Mesenchymal stem cell (in vitro differentiated cells and primary cell): Measurements from ENCODE around the gene BMX.

Source experiments
- DNase-seq: peaks from one replicate; pipeline ENCODE4 v3.0.0-alpha.2; 2013
- H2AFZ ChIP-seq: one replicate; pipeline ENCODE4 v1.6.1; 2013; ENCODE audit warnings: low read depth, mild to moderate bottlenecking, control low read depth, inconsistent platforms, low read length, moderate library complexity
- H2AK5ac ChIP-seq: 2 replicates; pipeline ENCODE4 v1.6.1; 2013; ENCODE audit warnings: low read length, moderate library complexity, mild to moderate bottlenecking, inconsistent platforms; ENCODE audit not compliant: severe bottlenecking
- H2BK120ac ChIP-seq: one replicate; pipeline ENCODE4 v1.6.1; 2013; ENCODE audit warnings: low read depth, mild to moderate bottlenecking, inconsistent platforms, low read length, moderate library complexity
- H2BK12ac ChIP-seq, 2 experiments: one replicate each; pipeline ENCODE4 v1.6.1; 2013; ENCODE audit warnings: inconsistent platforms in 2 of 2, low read length in 2 of 2, mild to moderate bottlenecking in 2 of 2, moderate library complexity in 2 of 2, control low read depth in 1 of 2
- H2BK15ac ChIP-seq: one replicate; pipeline ENCODE4 v1.6.1; 2013; ENCODE audit warnings: mild to moderate bottlenecking, low read depth, inconsistent platforms; ENCODE audit not compliant: poor library complexity, severe bottlenecking
- H2BK5ac ChIP-seq: 2 replicates; pipeline ENCODE4 v1.6.1; 2013; ENCODE audit warnings: low read depth, mild to moderate bottlenecking, low read length, control low read depth, inconsistent platforms; ENCODE audit not compliant: poor library complexity, severe bottlenecking
- H3K14ac ChIP-seq, 2 experiments: one replicate each; pipeline ENCODE4 v1.6.1; 2013; ENCODE audit warnings: inconsistent platforms in 2 of 2, low read length in 2 of 2, control low read depth in 1 of 2, mild to moderate bottlenecking in 1 of 2, moderate library complexity in 1 of 2
- H3K18ac ChIP-seq, 2 experiments: one replicate each; pipeline ENCODE4 v1.6.1; 2013; ENCODE audit warnings: inconsistent platforms in 2 of 2, low read length in 2 of 2, control low read depth in 1 of 2, low read depth in 1 of 2, mild to moderate bottlenecking in 1 of 2
- H3K23ac ChIP-seq, 2 experiments: one replicate each; pipeline ENCODE4 v1.6.1; 2013; ENCODE audit warnings: inconsistent platforms in 2 of 2, low read length in 2 of 2, mild to moderate bottlenecking in 2 of 2, moderate library complexity in 2 of 2, control low read depth in 1 of 2
- H3K27ac ChIP-seq: 2 replicates; pipeline ENCODE4 v1.5.1; 2013; ENCODE audit warnings: mild to moderate bottlenecking, moderate library complexity, low read length, control low read depth, inconsistent platforms; ENCODE audit not compliant: poor library complexity, severe bottlenecking
- H3K27me3 ChIP-seq, 2 experiments: 2 replicates each; pipeline versions ENCODE4 v1.6.1 to v1.7.0; 2013; ENCODE audit warnings: low read length in 2 of 2, mild to moderate bottlenecking in 2 of 2, moderate library complexity in 2 of 2, control low read depth in 1 of 2, inconsistent platforms in 1 of 2; ENCODE audit not compliant: control insufficient read depth in 1 of 2, insufficient read depth in 1 of 2
- H3K36me3 ChIP-seq, 2 experiments: 2 replicates each; pipeline versions ENCODE4 v1.6.1 to v1.7.0; 2013; ENCODE audit warnings: low read length in 2 of 2, control low read depth in 1 of 2, inconsistent platforms in 1 of 2, low read depth in 1 of 2, mild to moderate bottlenecking in 1 of 2; ENCODE audit not compliant: insufficient read depth in 2 of 2, control insufficient read depth in 1 of 2
- H3K4ac ChIP-seq, 2 experiments: one replicate each; pipeline ENCODE4 v1.6.1; 2013; ENCODE audit warnings: inconsistent platforms in 2 of 2, low read length in 2 of 2, mild to moderate bottlenecking in 2 of 2, moderate library complexity in 2 of 2, control low read depth in 1 of 2, low read depth in 1 of 2
- H3K4me1 ChIP-seq: 2 replicates; pipeline ENCODE4 v1.6.1; 2013; ENCODE audit warnings: low read depth, low read length, control low read depth; ENCODE audit not compliant: control insufficient read depth, insufficient read depth
- H3K4me2 ChIP-seq: 2 replicates; pipeline ENCODE4 v1.6.1; 2013; ENCODE audit warnings: low read length, mild to moderate bottlenecking, inconsistent platforms; ENCODE audit not compliant: poor library complexity, severe bottlenecking
- H3K4me3 ChIP-seq, 2 experiments: 2 replicates each; pipeline versions ENCODE4 v1.5.1 to v1.7.0; 2013; ENCODE audit warnings: low read length in 2 of 2, mild to moderate bottlenecking in 2 of 2, control low read depth in 1 of 2, low read depth in 1 of 2; ENCODE audit not compliant: insufficient read depth in 1 of 2
- H3K79me1 ChIP-seq: replicated peaks from 2 replicates; pipeline ENCODE4 v1.6.1; 2013; ENCODE audit warnings: mild to moderate bottlenecking, control low read depth, low read length, inconsistent platforms; ENCODE audit not compliant: poor library complexity, severe bottlenecking
- H3K9ac ChIP-seq: 2 replicates; pipeline ENCODE4 v1.7.0; 2013; ENCODE audit warnings: mild to moderate bottlenecking, low read length, moderate library complexity
- H3K9me3 ChIP-seq: 2 replicates; pipeline ENCODE4 v1.7.0; 2013; ENCODE audit warnings: mild to moderate bottlenecking, low read length; ENCODE audit not compliant: control insufficient read depth
- H4K8ac ChIP-seq: one replicate; pipeline ENCODE4 v1.6.1; 2013; ENCODE audit warnings: inconsistent platforms, mild to moderate bottlenecking, low read length, moderate library complexity
- H4K91ac ChIP-seq: one replicate; pipeline ENCODE4 v1.6.1; 2013; ENCODE audit warnings: mild to moderate bottlenecking, low read length, inconsistent platforms
- WGBS: methylation state at CpG from one replicate; pipeline ENCODE4 v1.1.7; 2013; ENCODE audit warnings: mixed read lengths; 5-methylcytosine and 5-hydroxymethylcytosine counted together

Gene BMX

DNA sequence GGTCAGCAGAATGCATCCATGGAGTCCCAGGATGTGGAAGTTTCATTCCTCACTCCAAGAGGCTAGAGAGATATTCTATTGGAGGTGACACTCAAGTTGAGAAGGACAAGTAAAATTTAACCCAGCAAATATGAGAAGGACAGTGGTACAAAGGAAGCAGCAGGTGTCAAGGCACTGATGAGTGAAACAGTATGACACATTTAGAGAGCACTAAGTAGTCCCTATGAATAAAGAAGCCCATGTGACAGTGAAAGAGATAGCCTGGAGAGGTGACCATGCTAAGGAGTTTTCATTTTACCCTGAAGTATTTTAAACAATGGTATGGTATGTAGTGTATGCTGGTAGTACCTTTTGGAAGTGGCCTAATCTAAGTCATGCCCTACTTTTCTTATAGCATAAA is 9.2 kb downstream of the BMX start:
- Histone ChIP-seq H3K23ac (no peak overlapping the region), H3K9me3 (no peaks in the 10 kb centered on the region), H3K27ac (no peak overlapping the region), H2BK120ac (no peak overlapping the region), H2BK15ac (no peak overlapping the region), H3K4me1 (no peaks in the 10 kb centered on the region), H3K9ac (no peak overlapping the region), H3K4me3 (no peak overlapping the region), H3K18ac (no peak overlapping the region), H4K91ac (no peak overlapping the region), H3K14ac (no peak overlapping the region), H3K4ac (no peak overlapping the region), H3K79me1 (no peaks in the 10 kb centered on the region), H2BK12ac (no peak overlapping the region), H2AK5ac (no peak overlapping the region), H3K27me3 (peaks cover 0 to 33% of the 10 kb centered on the region in 2 experiments), H3K4me2 (no peak overlapping the region), H4K8ac (no peak overlapping the region), H3K36me3 (no peaks in the 10 kb centered on the region), H2BK5ac (no peak overlapping the region), H2AFZ (no peak overlapping the region)
- DNase-seq, result no peak

DNA sequence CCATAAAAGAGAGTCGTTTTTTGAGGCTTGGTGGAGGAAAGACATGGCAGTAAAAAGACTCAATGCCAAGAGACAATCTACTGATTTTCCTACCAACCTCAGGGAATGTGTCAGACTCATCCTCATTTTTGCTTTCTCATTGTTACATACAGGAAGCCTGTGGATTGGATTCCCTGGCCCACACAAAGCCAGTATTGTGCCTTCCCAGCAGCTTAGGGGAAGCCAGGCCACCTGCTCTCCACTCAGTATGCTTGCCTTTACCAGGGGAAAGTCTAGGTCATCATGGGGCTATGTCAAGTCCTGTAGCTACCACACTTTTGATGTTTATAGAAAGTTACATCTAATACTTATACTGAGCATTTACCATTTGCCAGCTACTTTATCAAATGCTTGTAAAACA is 11.0 kb downstream of the BMX start:
- Histone ChIP-seq H2BK120ac (no peak overlapping the region), H3K4ac (no peak overlapping the region), H3K27ac (no peak overlapping the region), H3K9ac (no peak overlapping the region), H3K79me1 (no peaks in the 10 kb centered on the region), H3K36me3 (no peaks in the 10 kb centered on the region), H3K23ac (no peak overlapping the region), H2AK5ac (no peak overlapping the region), H4K8ac (no peak overlapping the region), H3K14ac (no peak overlapping the region), H3K4me2 (no peak overlapping the region), H3K18ac (no peak overlapping the region), H3K9me3 (no peaks in the 10 kb centered on the region), H3K27me3 (peaks cover 0 to 31% of the 10 kb centered on the region in 2 experiments), H2AFZ (no peak overlapping the region), H3K4me1 (no peaks in the 10 kb centered on the region), H2BK12ac (no peak overlapping the region), H4K91ac (no peak overlapping the region), H3K4me3 (no peak overlapping the region), H2BK5ac (no peak overlapping the region), H2BK15ac (no peak overlapping the region)
- WGBS, result no CpG with 5 or more reads among the region's 1 CpG
- no peak for DNase-seq

- Histone ChIP-seq H3K27ac (no peak overlapping the region), H3K14ac (no peak overlapping the region), H3K4me2 (no peak overlapping the region), H2BK5ac (no peak overlapping the region), H2BK15ac (no peak overlapping the region), H3K4me1 (no peaks in the 10 kb centered on the region), H3K27me3 (peaks cover 0 to 24% of the 10 kb centered on the region in 2 experiments), H4K91ac (no peak overlapping the region), H3K4me3 (no peak overlapping the region), H3K23ac (no peak overlapping the region), H3K36me3 (no peaks in the 10 kb centered on the region), H3K18ac (no peak overlapping the region), H2BK120ac (no peak overlapping the region), H4K8ac (no peak overlapping the region), H3K9ac (no peak overlapping the region), H2AK5ac (no peak overlapping the region), H2AFZ (no peak overlapping the region), H2BK12ac (no peak overlapping the region), H3K4ac (no peak overlapping the region), H3K79me1 (no peaks in the 10 kb centered on the region), H3K9me3 (no peaks in the 10 kb centered on the region)
- 95% methylated on average over 2 of the region's 4 CpGs for WGBS
- no peak for DNase-seq
Measured at GRCh38 chrX:15512401-15512965, 11.9 kb downstream of the BMX start.

DNA sequence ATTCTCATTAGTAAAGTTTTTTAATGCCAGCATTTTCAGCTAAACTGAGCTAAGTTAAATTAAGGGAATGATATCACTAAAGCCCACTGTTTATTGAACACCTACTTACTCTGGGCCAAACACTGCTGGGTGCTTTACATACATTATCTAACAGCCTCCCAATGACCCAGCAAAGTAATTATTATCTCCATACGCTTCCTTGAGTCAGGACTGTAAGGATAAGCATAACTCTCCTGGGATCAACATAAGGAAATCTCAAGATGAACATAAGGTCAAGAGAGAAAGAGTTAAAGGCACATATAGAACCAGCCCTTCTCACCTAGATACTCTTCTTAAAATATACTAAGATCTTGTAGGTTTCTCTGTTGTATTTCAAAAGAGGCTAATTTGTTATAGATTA is 13.7 kb downstream of the BMX start:
- no peak overlapping the region for H2BK120ac ChIP-seq
- DNase-seq, result no peak
- no CpG with 5 or more reads among the region's 1 CpG for WGBS

More for the DNA sequence above, 13.7 kb downstream of the BMX start:
- Histone ChIP-seq H3K9ac (no peak overlapping the region), H3K4ac (no peak overlapping the region), H3K4me2 (no peak overlapping the region), H3K79me1 (no peaks in the 10 kb centered on the region), H3K4me3 (no peak overlapping the region), H2AFZ (no peak overlapping the region), H3K27me3 (peaks cover 0 to 27% of the 10 kb centered on the region in 2 experiments), H3K9me3 (no peaks in the 10 kb centered on the region), H3K36me3 (no peaks in the 10 kb centered on the region), H3K14ac (no peak overlapping the region), H3K4me1 (no peaks in the 10 kb centered on the region), H3K27ac (no peak overlapping the region), H2BK12ac (no peak overlapping the region), H2BK5ac (no peak overlapping the region), H4K8ac (no peak overlapping the region), H4K91ac (no peak overlapping the region), H3K18ac (no peak overlapping the region), H2BK15ac (no peak overlapping the region), H3K23ac (no peak overlapping the region), H2AK5ac (no peak overlapping the region)
